Femur (tissue), 1 donor: Measurements from ENCODE around the gene GREB1.

ENCODE experiments used
- DNase-seq: peaks from one replicate; pipeline ENCODE4 v3.0.0-alpha.2; 2017

The GREB1 gene

GRCh38 chr2:11615209-11615608 is 81.4 kb downstream of the GREB1 start:
- DNase-seq, result no peak

- DNase-seq, result no peak
Observed at GRCh38 chr2:11616097-11616687, 82.3 kb downstream of the GREB1 start.

GRCh38 chr2:11616851-11617415 is 83.1 kb downstream of the GREB1 start:
- DNase-seq, result no peak

GRCh38 chr2:11617527-11617926 is 83.7 kb downstream of the GREB1 start:
- no peak for DNase-seq

- DNase-seq, result no peak
Observed at GRCh38 chr2:11617984-11618707, 84.3 kb downstream of the GREB1 start.

GRCh38 chr2:11618708-11619062 is 84.8 kb downstream of the GREB1 start:
- DNase-seq, result no peak

- no peak for DNase-seq
Observed at GRCh38 chr2:11621410-11621809, 87.6 kb downstream of the GREB1 start.

GRCh38 chr2:11622611-11623010 is 88.8 kb downstream of the GREB1 start:
- no peak for DNase-seq

- DNase-seq, result no peak
Observed at GRCh38 chr2:11624893-11625292, 91.0 kb downstream of the GREB1 start.

- DNase-seq, result no peak
Observed at GRCh38 chr2:11625671-11626070, 91.8 kb downstream of the GREB1 start.

- no peak for DNase-seq
Observed at GRCh38 chr2:11628675-11629074, 94.8 kb downstream of the GREB1 start.

GRCh38 chr2:11629215-11629614 is 95.4 kb downstream of the GREB1 start:
- no peak for DNase-seq

GRCh38 chr2:11629851-11630250 is 96.0 kb downstream of the GREB1 start:
- DNase-seq, result no peak

- no peak for DNase-seq
Observed at GRCh38 chr2:11630855-11631254, 97.0 kb downstream of the GREB1 start.

GRCh38 chr2:11631462-11631861 is 97.6 kb downstream of the GREB1 start:
- no peak for DNase-seq

- DNase-seq, result no peak
Observed at GRCh38 chr2:11633923-11634478, 100.2 kb downstream of the GREB1 start.

GRCh38 chr2:11634584-11634983 is 100.7 kb downstream of the GREB1 start:
- DNase-seq, result no peak

GRCh38 chr2:11635141-11635540 is 101.3 kb downstream of the GREB1 start:
- no peak for DNase-seq

GRCh38 chr2:11636593-11637295 is 102.9 kb downstream of the GREB1 start:
- no peak for DNase-seq

- no peak for DNase-seq
Observed at GRCh38 chr2:11637546-11637945, 103.7 kb downstream of the GREB1 start.

GRCh38 chr2:11639503-11639902 is 105.7 kb downstream of the GREB1 start:
- no peak for DNase-seq

- DNase-seq, result no peak
Observed at GRCh38 chr2:11640132-11640531, 106.3 kb downstream of the GREB1 start.

GRCh38 chr2:11642972-11643371 is 109.1 kb downstream of the GREB1 start:
- DNase-seq, result no peak

- DNase-seq, result no peak
Observed at GRCh38 chr2:11644293-11644692, 110.4 kb downstream of the GREB1 start.
